NCI-H2081 treated with DMSO at 0.1 percent for 48 hours (cell line): Measurements from ENCODE around the gene ATP2A3.

Source experiments
- DNase-seq: peaks from one replicate; lab custom pipeline; 2025; lab: John Stamatoyannopoulos, UW

Gene ATP2A3

DNA sequence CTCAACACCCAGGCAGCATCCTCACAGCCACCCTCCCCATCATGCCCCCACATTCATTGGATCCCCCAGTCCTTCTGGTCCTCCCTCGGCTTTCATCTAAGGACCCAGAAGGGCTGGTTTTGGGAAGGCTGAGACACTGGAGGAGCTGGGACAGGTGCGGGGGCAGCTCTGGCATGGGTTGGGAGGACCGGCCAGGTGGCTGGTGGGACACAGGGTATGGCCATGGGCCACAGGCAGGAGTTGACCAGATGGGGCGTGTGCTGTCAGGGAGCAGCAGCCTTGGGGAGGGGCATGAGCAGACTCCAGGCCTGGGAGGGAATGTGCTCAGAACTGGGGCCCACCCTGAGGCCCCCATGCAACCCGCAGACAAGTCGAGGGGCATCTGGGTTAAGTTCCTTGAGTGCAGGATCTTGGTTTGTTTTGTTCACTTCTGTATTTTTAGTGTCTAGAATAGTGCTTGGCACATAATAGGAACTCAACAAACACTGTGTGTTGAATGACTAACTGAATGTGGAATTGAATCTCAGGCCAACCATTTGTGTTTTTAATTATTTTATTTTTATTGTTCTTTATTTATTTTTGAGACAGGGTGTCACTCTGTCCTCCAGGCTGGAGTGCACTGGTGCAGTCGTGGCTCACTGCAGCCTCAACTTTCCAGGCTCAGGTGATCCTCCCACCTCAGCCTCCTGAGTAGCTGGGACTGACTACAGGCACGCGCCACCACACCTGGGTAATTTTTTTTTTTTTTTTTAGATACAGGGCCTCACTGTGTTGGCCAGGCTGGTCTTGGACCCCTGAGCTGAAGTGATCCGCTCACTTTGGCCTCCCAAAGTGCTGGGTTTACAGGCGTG, 53.6 kb downstream of the ATP2A3 start:
- DNase-seq = no peak

DNA sequence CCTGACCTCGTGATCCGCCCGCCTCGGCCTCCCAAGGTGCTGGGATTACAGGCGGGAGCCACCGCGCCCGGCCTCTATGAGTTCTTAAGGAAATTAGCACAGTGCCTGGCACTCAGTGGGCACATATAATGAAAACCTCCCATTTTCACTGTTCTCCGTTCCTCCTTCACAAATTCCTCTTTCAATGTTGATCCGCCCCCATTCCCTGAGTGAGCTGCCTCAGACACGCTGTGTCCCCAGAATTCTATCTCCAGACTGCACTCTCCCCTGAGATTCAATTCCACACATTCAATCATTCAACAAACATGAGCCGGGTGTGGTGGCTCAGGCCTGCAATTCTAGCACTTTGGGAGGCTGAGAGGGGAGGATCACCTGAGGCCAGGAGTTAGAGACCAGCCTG, 55.0 kb downstream of the ATP2A3 start:
- DNase-seq = no peak

DNA sequence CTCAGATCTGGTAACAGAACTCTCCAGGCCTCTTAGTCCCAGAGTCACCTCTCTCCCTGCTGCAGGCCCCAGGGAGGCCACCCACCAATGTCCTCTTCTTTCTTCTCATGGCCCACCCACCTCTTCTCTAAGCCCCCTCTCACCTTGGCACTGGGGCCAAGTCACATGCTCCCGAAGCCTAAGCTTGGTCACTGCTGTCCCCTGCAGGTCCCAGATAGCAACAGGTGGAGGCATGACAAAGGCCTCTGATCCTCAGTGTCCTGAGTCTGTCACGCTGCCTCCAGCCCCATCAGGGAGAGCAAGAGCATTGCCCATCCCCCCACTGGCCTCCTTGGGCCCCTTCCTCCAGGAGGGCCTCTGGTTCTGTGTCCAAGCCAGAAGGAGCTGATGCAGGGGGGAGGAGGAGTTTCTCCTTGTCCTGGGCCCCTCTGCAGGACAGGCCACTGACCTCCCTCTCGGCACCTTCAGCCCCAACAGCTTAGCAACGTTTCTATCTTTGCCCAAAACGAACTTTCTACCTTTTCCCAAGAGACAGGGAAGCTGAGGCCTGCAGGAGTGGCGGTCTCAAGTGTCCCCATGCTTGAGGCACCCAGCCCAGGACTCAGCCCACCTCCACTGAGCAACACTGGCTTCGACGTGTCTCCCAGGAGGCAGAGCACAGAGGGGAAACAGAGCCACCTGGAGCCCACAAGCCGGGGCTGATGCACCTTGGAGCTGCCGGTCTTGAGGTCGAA, 56.6 kb downstream of the ATP2A3 start:
- no peak for DNase-seq

DNA sequence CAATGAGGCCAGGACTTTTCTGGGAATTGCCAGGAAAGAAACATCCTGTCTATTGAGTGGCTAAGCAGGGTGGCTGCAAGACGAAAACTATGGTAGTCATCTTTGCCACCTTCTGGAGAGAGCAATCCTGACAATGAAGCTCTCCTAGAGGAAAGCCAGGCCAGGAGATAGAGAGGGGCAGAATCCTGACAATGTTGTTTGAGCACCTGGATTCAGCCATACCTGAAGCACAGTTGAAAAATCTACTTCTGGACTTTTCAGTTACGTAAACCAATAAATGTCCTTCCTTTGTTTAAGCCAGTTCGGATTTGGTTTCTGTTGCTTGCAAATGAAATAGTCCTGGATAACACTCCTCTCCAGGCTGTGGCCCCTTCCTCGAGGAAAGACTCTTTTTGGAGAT, 57.4 kb downstream of the ATP2A3 start:
- DNase-seq = no peak

DNA sequence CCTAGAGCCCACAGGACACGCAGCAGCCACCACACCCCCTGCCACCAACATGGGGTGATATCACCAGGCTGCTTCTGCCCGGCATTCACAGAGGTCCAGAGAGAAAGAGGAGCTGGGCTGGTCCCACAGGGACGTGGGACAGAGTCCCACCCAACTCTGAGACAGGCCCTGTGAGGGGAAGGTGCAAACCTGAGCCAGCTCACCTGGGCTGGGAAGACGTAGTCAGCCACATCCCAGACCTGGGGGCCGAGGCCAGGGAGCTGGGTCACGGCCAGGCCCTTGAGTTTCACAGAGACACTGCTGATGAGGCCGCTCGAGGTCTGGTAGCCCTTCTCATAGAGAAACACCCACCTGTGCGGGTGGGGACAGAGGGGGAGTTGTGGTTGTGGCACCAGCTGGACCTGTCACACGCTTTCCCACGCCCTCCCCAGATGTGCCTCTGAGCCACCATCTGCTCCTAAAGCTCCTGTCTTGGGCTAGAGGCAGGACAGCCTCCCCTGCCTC, 59.2 kb downstream of the ATP2A3 start:
- no peak for DNase-seq

DNA sequence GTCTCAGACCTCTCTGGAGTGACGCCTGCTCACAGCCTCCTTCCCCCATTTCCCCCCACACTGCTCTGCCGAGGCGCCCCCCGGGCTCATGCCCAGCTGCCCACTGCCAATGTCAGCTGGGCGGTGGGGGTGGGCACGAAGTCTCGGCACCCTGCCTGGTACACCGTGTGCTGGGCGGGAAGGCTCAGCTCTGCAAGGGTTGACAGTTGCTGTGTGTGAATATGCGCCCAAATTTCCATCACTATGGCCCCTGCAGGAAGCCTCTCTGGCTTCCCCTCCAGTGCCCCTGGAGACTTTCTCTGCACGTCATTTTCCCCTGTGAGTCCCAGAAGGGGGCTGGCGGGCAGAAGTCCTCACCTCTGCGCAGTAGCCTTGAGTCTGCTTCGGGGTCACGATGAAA, 59.7 kb downstream of the ATP2A3 start:
- DNase-seq = no peak

DNA sequence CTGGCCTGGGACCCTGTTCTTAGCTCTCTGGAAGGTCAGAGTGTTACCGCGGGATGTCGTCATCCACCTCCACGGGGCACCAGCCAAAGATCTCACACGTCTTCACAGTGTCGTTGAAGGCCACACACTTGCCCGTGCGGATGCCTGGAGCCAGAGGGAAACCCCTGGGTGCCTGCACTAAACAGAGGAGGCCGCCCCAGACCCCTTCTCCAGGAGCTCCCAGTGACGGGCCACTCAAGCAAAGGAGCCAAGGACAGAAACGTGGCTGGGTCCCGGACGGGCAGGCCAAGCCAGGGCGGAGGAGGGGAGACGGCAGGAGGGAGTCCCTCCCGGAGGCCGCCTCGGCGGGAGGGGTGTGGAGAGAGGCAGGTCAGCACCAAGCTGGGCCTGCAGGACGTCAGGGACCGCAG, 60.4 kb downstream of the ATP2A3 start:
- DNase-seq = no peak

DNA sequence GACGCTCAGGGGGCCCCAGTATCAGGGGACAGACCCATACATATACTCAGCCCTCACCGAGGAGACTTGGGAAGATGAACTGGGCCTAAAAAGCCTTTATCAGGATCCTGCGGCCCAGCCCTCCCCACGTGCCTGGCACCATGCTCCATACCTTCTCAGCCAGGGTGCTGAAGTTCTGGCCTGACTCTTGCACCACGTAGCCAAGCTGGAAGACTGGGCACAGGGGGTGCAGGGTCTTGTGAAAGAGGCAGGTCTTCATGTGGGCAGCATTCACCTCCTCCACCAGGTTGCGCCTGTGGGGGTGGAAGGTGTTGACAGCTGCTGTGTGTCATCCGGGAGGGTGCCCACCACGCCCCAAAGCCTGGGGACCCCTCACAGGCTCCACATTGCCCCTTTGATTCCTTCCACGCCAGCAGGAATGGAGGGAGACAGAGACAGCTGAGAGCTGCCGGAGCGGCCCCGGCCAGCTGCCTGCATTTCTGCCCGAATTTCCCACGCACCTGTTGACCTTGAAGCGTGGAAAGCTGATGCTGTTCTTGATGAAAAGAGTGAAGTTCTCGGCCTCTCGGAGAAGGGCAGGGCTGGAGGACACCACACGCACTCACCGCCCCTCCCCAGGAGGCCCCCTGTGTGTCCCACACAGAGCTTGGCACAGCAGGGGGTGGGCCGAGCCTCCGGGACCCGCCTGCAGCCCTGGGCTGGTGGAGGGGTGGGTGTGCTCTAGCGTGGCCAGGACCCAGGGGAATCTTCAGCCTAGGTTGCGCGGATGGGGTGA, 61.0 kb downstream of the ATP2A3 start:
- no peak for DNase-seq

DNA sequence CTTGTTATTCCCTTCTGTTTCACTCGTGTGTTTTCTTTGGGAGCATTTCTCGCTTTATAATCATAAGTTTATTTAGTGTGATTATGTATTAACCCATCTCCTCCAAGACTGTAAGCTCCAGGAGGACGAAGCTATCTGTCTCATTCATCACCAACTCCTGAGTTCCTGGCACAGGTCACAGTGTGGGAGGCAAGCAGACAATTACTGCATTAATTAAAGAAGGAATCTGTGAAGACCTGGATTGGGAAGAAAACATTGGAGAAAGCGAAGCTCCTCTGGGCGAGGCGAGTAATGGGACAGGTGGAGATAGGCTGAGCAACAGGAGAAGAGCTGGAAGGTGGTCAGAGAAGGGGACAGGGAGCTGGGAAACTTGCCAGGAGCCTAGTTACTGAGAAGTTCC, 63.6 kb downstream of the ATP2A3 start:
- DNase-seq = no peak

DNA sequence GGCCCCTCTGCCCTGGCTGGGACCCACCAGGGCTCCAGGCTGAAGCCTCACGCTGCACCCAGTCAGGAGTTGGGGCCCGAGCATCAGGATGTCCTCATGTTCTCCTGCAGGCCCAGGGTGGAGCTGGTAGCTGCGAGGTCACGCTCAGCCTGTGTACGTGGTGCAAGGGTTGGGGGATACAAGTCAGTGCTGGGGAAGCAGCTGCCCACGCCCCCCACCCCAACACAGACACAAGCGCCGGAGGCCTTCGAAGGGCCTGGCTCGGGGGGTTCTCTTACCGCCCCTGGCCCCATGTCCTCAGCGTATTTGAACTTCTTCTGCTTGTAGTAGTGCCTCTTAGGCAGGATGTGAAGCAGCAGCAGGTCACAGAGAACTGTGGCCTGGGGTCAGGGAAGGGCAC, 66.5 kb downstream of the ATP2A3 start:
- DNase-seq = no peak

DNA sequence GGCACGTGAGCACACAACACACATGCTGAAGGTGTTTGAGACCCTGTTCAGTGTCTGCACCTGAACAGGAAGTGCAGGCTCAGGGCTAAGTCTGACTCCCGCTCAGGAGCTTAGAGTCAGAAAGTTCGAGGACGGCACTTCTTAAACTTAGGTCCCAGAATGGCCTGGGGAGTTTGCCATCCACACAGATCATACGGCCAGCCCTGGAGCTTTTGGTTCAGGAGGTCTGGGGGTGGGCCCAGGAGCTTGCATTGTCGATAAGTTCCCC, 67.3 kb downstream of the ATP2A3 start:
- DNase-seq = no peak

DNA sequence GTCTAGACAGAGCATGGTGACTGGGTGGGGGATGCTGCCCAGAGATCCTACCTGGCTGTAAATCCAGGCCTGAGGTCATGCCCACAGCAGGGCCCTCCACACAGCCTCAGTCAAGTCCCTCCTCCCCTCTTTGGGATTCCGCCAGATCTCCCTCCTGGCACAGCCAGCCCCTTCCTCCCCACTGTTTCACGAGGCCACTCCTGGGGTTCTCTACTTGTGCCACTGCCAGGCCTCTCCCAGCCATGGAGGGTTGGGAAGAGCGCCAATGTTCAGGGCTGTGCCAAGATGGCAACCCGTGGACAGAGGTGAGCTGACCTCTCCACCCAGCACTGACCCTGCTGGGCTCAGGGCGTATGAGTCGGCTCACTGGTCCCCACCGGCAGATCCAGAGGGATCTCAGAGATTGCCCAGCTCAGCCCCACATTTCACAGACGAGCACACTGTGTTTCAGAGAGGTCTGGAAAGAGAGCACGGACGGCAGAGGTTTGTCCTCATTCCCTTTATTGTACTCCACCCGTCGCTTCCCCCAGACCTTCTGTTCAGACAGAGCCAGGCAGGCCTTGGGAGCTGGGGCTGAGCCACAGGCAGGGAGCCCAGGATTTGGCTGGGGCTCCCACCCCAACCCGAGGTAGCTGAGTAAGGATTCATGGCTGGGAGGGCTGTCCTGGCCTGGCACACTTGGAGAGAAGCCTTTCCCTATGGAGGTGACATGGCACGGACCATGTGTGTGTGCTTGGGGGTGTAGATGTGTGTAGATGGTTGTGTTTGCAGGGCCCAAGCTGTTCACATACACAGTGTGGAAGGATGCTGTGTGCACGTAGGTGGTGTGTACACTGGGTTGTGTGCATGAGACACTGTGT, 67.9 kb downstream of the ATP2A3 start:
- no peak for DNase-seq

DNA sequence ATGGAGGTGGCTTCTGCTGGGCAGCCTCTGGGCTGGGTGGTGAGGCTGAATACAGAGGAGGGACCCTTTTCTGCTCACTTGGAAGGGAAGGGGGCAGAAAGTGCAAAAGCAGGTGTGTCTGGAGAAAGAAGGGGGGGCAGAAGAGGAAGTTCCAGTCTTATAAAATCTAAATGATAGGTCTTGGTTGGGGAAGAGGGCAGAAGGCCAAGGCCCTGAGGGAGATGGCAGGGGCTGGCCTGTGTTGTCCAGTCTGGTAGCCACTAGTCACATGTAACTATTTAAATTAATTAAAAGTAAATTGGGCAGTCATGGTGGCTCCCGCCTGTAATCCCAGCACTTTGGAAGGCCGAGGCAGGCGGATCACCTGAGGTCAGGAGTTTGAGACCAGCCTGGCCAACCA, 68.9 kb downstream of the ATP2A3 start:
- DNase-seq = no peak

DNA sequence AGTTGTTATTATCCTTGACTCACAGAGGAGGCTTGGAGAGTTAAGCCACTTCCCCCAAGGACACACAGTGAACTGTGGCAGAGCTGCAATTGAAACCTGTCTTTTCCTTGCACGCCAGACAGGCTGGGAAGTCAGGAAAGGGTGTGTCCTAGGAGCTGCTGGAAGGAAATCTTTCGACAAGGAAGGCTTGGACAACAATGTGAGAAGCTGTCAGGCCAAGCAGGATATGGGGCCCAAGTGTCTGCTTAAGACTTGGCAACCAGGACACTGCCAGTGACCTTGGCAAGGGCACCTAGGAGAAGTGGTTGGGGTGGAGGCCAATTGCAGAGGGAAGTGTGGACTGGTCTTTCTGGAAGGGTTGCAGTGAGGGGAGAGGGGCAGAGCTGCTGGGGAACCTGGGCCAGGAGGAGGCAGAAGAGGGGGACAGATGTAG, 69.3 kb downstream of the ATP2A3 start:
- no peak for DNase-seq

DNA sequence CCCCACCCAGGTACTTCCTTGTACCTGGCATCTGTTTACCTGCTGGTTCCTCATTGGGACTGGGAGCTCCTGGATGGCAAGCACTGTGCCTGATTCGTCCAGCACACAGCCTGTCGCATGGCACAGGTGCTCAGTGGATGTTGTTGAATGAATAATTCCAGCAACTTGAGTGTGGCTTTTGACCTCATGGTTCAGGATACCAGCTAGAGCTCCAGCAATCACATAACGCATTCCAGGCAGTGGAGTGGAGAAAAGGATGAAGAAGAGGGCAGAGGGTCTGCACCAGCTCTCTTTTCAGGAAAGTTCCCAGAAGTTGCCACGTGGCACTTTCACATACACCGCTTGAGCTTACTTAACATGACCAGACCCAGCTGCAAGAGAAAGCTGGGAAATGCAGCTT, 70.0 kb downstream of the ATP2A3 start:
- no peak for DNase-seq

DNA sequence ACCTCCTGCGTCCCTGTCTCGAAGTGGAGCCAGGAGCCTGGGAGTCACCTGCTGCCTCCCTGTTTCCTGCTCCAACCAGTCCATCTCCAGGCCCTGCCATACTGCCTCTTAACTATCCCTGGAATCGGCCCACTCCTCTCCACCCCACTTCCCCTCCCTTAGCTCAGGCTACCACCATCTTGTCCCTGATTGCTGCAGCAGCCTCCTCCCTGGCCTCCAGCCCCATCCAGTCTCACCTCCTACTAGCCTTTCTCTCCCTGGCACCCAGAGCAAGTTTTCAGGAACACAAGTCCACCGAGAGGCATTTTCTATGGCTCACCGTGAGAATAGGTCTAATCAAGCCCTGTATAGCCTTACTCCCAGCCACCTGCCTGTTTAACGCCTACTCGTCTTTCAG, 70.5 kb downstream of the ATP2A3 start:
- DNase-seq = no peak

DNA sequence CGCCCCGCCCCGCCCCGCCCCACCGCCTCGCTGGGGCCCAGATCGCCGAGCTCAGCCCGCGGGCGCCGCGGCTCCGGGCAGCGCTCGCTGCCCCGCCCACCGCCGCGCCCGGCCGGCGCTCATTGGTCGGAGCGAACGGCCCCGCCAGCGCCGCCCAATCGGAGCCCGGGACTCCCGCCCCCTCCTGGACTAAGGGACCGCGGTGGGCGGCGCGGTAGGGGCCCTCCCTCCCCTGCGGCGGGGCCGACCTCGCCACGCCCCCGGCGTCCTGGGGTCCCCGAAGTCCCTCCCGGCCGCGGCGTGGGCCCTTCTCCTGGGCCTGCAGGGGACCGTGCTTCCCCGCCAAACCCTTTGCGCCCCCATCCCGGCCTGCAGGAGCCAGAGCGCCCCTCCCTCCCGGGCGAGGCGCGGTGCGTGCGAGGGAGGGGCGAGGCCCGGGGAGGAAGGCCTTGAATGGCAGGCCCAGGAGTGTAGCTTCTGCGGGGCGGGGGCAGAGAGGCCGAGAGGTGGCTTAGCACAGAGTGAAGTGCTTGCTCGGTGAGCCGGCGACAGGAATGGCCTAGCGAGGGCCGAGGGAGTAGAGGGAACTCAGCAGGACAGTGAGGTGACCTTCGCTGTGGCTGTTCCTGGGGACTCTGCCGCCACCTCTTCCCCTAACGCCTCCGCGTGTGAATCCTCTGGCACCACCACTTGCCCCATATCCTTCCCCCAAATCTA, 71.1 kb downstream of the ATP2A3 start, which contains the start of gene CAMKK1:
Gene CAMKK1, minus strand, starts transcription at position 51 of the 717 bp plus-strand sequence. CDS start 7,366 bp downstream, outside the sequence.
- no peak for DNase-seq

DNA sequence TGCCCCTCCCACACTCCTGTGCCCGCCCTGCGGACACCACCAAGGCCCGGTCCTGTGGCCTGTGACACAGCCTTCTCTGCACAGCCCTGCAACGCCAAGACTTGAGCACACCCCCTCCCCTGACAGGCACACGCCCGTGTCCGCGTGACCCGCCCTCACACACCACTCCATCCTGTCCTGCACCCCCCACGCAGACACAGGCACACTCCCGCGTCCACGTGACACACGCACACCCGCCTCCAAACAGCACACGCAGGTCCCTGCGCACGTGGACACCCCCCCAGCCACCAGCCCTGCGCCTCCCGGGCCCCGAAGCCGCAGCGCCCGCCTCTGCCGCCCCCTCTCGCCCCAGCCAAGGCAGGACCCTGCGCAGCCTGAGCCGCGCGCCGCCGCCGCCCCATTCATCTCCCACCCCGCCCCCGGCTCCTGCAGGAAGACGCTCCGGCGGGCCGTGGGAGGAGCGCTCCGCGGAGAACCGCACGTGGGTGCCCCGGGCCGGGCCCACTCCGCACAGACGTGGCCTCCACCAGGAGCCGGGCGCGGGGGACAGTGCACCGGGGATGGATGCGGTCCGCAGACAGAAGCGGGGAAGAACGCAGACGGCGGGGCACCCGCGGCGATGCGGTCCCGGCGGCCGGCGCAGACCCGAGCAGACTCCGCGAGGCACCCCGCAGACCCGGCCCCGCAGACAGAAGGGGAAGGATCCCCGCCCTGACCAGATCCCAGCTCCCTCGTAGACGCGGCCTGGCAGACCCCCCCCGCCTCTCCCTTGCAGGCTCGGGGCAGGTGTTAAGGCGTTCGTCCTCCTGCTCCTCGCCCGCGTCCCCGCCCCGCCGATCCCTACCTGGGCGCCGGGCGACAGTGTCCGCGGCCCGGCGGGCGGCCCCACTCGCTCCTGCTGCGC, 71.9 kb downstream of the ATP2A3 start:
- DNase-seq = no peak

DNA sequence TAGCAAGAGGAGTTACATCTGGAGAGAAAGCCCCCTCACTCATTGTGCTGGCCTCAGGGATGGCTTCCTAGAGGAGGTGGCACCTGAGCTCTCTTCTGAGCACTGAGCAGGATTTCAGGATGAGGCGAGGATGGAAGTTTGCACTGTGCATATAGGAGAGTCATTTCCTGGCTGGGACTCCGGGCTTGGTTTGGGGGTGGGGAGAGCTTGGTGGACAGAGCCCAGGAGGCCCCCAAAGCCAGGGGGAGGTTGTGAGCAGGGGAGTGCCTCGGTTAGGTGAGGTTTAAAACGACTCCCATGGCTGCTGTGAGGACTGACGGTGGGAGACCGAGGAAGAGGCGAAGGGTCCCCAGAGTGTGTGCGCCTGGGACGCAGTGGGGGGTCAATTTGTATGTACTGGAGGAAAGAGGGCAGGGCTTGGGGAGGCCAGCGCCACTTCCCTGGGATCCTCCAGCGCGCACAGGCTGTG, 72.6 kb downstream of the ATP2A3 start:
- no peak for DNase-seq

DNA sequence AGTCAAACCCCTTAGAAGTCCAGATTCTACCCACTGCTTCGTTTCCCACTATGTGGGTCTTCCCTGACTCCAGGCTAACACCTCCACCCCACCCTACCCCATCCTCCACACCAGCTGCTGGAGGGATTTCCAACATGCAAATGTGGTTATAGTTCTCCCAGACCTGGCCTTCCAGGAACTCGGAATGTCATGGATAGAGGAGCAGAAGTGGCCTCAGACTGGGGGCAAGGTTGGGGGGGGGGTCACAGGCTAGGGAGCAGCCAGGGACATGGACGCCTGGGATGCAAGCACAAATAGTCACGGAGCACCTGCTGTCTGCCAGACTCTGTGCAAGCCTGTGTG, 73.4 kb downstream of the ATP2A3 start:
- no peak for DNase-seq
